Activated CD8-positive, alpha-beta memory T cell treated with anti-CD3 and anti-CD28 coated beads for 4 hours (primary cell): Measurements from ENCODE around the gene VAMP5.
"Not testable (repeated sequence)": the region's sequence is repeated elsewhere in the genome, so short reads cannot be mapped to it uniquely, and the experiment has no call there.

Experiments
- DNase-seq, 2 donors: peaks; one replicate each; pipeline ENCODE4 v3.0.0-alpha.2; 2020; ENCODE audit warnings: low read depth in 2 of 2

Gene VAMP5

DNA sequence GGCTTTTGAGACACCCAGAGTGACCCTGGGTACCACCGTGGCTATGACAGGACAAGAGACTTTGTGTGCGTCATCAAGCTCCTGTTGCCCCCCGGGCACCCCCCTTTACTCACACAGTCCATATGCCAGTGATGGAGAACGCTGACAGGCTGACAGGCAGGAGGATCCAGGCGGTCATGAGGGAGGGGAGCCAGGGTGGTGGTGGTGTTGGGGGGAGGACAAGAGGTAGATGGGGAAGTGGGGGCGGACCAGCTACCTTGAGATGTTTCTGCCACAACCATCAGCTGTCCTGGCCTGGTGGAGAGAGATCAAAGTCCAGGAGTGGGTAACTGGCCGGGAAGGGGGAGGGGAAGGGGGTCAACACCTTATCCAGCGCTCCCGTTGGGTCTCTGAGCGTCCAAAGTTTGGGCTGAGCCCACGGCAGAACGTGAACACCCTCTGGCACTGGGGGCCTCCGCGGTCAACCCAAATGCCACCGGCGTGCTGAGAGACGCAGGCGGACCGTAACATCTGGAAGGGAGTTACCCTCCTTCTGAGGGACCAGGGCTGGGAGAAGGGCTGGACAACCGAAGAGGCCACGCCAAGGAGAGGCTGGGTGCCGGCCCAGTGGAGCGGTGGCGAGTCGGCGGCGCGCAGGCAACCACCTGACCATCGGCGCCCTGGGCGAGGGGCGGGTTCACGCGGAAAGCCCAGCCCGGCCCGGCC lies 17.7 kb downstream of the VAMP5 start:
- no peak for DNase-seq

GRCh38 chr2:85602476-85603234 lies 18.4 kb downstream of the VAMP5 start, which contains the start of gene TMEM150A:
TSS of gene TMEM150A (minus strand) at chr2:85602698. CDS start at chr2:85601948, 750 bp downstream.
- DNase-seq: peak; percentile 73 to 75

GRCh38 chr2:85604133-85604444 lies 19.9 kb downstream of the VAMP5 start:
- DNase-seq: not testable (repeated sequence)

DNA sequence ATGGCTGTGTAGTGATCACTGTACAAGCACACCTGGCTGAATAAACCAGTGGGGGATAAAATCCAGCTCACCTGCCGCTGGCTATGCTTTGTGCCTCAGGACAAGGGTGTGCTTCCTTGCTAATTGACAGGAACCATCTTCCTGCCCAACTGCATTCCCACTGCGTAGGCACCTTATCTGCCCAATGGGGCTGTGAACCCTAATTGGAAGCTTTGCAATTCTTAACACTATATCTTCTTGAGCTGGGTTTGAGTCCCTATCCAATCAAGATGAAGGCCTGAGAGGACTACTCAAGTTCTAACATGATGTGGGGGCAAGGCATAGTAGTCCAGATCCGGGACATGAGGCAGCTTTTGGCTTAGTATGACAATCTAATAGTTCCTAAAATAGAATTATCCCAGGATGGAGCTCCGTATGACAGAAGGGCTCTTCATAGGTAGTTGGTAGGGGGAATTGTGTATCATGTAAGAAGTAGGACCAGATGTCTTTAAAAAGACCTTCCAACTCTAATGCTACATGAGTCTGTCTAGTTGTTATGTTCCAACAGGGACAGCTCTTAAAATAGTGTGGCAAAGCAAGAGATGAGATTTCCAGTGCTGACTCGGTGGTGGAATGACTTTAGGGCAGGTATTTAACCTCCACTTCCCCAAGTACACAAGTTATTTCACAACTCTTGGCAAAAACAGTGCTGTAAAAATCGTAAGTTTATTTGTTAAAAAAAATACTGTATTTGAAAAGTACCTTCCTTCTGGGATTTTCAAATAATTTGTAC lies 20.5 kb downstream of the VAMP5 start:
- DNase-seq: no peak

DNA sequence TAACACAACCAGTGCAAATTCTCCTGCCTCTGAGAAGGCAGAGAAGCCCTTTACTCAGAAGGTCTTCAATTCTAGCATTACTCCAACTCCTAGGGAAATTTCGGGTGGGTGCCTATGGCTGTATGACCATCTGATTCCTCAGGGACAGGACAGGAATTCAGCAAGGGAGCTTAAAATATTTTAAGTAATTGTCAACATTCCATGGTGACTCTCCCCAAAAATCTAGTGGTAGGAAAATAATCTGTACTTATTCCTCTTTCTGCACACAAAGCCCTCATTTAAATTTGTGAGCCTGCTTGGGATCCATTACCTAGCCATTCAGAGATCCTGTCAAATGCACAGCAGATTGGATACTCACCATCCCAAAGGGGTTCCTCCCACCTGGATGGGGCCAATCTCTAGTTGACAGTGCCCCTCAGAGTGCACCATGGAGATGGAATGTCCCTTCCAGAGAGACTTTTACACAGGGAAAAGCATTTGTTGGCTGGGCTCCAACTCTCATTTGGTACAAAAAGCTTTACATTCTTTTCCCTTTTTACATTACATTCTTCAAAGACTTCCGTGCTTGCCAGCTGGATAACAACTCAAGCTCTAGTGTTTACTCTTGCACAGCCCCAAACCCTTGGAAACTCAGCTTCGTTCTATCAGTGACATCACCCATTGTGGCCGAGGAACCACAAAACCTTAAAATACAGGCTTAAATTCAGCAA lies 21.3 kb downstream of the VAMP5 start:
- DNase-seq: no peak

DNA sequence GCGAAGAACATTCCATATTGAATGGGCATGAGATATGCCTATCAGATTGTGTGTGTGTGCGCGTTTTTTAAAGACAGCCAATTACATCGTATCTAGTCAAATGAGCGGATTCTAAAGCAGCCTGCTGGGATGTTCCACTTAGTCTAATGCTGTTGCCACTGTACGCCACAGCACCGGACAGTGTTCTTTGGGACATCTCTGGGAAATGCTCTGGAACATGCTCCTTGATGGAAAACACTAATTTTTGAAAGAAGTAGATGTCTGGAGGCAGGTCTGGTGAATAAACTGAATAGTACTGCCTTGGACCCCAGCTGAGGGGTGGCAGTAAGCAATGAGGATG lies 21.9 kb downstream of the VAMP5 start:
- no peak for DNase-seq

- DNase-seq: no peak
These were observed 23.3 kb downstream of the VAMP5 start for GRCh38 chr2:85607268-85608215.

DNA sequence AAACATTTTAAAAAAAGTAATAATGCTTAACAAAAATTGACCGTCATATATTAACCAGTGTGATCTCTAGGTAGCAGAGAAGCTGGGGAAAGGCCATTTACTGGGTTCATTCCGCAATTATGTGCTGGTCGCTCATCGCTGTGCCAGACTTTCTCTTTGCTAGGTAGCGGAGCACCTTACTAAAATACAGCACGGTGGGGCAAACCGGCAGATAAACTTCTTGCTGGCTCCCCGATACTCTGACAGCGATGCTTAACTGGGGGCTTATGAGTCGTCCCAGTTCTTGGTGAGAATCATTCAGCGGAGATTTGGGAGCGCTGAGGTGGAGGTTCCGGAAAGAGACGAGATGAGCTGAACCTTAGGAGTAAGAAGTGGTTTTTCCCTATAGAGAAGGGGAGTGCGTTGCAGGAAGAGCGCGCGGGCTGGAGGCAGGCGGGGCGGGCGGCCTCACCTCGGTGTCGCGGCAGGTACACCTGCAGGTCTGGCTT lies 27.0 kb downstream of the VAMP5 start:
- DNase-seq: no peak

GRCh38 chr2:85611705-85612587 lies 27.7 kb downstream of the VAMP5 start, which contains the start of gene C2orf68:
TSS of gene C2orf68 (minus strand) at chr2:85612066. CDS start at chr2:85611984, 82 bp downstream.
- peak; percentile 69 for DNase-seq

GRCh38 chr2:85613717-85614515 lies 29.7 kb downstream of the VAMP5 start:
- DNase-seq: no peak

DNA sequence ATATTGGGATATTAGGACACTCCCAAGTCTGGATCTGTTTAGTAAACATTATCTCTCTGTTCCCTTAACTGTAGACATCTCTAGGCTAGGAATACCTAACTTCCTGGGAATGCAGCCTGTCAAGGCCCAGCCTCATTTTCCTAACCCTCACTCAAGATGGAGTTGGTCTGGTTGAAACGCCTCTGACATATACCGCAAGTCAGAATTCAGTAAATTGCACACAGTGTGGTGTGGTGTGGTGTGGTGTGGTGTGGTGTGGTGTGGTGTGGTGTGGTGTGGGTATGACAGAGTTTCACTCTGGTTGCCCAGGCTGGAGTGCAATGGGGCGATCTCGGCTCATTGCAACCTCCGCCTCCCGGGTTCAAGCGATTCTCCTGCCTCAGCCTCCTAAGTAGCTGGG lies 30.5 kb downstream of the VAMP5 start:
- not testable (repeated sequence) for DNase-seq

DNA sequence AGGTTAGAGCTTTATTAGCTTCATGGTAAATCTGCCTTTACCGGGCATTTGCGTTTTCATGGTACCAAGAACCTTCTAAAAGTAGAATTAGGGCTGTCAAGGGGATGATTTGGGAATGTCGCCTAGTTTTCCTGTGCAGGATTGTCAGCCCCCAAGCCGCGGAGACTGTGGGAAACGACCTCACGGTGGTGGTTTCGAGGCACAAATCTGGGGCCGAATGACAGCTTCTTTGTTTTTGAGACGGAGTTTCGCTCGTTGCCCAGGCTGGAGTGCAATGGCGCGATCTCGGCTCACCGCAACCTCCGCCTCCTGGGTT lies 31.1 kb downstream of the VAMP5 start:
- no peak for DNase-seq

DNA sequence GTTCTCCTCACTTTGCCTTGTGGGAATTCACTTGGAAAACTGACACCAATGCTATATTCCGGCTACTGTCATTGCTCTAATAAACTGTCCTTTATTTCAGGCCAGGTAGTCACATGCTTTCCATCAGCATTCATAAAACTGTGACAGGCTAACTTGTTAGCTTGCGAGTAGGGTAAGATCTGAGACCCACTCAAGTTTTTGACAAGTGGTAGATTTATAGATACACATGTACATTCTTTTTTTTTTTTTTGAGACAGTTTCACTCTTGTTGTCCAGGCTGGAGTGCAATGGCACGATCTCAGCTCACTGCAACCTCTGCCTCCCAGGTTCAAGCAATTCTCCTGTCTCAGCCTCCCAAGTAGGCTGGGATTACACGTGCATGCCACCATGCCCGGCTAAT lies 33.5 kb downstream of the VAMP5 start:
- not testable (repeated sequence) for DNase-seq

GRCh38 chr2:85619617-85620016 lies 35.4 kb downstream of the VAMP5 start:
- no peak for DNase-seq

GRCh38 chr2:85621338-85621737 lies 37.1 kb downstream of the VAMP5 start:
- DNase-seq: no peak

DNA sequence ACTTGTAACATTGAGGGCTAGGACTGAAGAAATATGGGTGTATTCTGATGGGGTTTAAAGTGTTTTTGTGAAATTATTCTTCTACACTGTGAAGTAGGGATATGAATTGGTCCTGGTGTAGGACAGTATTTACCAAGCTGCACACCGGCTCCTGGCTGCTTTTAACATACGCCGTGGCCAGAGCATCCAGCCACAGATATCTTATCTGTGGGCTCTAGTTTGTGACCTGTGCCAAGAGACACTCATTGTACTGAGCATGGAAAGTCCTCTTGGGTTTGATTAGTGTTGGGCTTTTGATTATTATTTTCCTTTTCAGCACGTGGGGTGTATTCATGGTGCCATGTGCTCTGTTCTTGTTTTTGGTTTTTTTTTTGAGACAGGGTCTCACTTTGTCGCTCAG lies 39.8 kb downstream of the VAMP5 start:
- DNase-seq: no peak

DNA sequence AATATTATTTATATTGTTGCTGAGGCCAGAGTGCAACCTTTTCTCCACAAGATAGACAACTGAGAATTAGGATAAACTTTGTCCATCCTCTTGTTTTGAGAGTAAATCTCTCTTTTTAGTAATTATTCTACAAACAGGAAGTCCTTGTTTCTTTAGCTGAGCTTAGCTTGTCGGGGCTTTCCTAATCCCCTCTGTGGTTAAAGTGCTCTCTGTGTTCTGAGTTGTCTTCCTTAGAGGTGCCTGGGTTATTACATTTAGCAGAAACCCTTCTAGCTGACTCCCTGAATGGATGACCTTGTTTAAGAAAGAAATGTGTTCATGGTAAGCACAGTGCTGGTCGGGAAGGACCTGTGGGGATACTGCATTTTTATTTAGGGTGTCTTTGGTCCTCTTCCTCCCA lies 44.4 kb downstream of the VAMP5 start:
- DNase-seq: no peak

DNA sequence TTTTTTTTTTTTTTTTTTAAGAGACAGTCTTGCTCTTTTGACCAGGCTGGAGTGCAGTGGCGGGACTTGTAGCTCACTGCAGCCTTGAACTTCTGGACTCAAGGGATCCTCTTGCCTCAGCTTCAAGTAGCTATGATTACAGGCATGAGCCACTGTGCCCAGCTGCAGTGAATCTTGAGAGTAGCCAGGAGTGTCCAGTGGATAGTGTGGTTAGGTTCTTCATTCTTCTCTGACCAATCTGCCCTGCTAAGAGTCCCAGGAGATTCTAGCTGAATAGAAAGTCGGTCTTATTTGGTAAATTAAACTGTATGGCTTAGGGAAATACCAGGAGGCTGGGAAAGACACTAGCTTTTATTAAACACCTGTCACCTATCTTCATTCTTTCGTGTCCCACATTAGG lies 47.1 kb downstream of the VAMP5 start:
- DNase-seq: no peak

GRCh38 chr2:85635011-85635410 lies 50.8 kb downstream of the VAMP5 start:
- no peak for DNase-seq
